NOMO-1 treated with dmso at 0.1 percent for 144 hours (cell line): ENCODE measurements around the gene STAC3.

Experiments
- DNase-seq: peaks from one replicate; lab custom pipeline; 2025; ENCODE audit not compliant: unreplicated experiment; lab: John Stamatoyannopoulos, UW

Gene STAC3

DNA sequence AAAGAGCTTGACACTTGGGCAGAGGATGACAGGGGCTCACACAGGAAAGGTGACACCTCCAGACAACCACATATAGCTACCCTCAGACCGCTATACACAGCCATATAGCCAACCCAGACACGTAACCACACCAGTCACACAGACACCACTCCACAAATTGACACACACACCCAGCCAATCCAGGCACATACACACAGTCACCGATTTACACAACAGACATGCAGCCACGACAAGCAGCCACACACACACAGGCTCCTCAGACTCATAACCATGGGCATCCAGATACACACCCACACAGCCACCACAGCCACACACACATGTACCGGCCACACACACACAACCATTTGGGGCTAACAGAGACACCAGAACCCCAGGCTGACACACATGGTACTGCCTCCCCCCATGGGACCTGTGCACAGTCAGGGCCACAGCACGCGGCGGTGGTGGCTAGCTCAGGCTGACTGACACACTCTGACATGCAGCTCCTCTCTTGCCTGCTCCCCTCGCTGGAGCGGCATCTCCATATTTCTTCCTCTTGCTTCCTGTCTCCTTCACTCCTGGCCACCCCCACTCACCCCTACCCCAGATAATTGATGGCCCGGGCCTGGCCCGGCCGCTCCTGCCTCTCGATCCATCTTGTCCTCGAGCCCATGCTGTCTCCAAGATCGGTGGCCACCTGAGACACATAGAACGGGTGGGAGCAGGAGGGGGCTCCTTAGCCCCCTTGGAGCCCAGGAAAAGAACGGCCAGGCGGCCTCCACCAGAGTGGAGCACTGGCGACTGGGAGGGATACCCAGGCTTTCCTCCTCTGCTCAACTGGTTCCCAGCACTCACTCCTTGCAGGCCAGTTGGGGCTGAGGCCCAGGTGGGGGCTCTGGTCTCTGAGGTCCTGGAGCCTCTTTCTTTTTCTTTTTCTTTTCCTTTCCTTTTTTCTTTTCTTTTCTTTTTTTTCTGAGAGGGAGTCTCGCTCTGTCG is 27.5 kb downstream of the STAC3 start:
- no peak for DNase-seq

DNA sequence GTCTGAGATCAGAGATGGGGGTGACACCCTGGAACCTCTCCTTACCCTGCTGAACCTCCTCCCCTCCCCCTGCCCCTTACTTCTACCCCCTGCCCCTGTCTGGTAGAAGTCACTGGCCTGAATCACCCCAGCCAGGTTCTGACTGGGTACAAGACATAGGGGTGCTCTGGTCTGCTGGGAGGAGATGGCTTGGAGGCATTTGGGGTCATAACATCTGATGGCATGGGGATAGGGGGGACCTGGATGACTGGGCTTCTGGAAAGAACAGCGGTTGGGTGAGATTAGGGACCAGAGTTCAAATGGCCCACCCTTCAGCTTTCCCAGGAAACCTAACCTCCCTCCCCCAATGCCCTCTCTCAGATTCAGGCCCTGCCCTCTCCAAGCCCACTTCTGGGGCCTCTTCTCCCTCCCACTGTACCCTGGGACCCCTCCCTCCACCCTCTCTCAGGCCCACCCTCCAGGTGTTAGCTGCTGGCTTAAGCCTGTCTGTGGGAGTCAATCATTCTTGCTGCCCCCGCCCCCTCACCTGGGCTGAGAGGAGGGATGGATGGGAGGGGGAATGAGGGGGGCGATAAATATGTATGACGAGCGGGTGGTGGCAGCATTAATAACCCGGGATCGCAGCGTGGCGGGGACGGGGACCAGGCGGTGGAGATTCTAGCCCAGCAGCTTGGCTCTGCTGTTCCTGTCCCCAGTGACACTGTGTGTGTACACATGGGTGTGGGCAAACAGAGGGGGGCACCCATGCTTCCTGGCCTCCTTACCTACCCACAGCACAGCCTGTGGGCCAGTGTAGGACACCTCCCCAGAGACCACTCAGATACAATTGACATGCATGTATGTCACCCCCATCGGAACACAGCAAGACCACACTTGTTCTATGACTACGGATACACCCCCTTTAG is 28.4 kb downstream of the STAC3 start:
- DNase-seq, result no peak

DNA sequence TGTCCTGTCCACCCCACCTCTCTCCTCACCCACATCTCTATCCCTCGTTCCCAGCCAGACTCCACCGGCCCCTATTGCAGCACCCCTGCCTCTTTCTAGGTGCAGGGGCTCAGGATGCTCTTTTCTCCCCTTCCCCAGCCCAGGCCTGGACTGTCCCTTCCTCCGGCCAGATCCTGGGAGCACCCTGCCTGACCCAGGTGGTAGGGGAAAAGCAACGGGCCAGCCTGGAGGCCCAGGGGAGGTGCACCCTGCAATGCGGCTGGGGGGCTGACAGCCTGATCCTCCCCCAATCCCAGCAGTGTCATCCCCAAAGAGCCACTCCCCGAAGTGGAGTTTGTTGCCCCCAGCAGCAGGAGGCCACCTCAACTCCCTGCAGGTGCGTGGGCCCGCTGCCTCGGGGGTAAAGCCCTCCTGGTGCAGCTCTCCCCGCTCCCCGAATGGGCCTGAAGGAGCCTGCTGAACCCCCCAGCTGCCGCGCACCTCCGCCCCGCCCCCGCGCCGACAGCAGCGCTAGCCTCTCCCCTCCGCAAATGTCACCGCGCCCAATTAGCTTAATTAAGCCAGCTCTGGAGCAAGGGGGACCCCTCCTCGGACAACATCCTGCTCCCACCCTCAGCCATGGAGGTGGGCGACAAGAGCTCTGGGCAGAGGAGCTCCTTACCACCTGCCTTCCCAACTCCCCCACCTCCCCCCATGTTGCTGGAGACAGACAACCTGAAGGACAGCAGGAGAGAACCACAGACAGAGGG is 29.6 kb downstream of the STAC3 start:
- DNase-seq, result no peak

DNA sequence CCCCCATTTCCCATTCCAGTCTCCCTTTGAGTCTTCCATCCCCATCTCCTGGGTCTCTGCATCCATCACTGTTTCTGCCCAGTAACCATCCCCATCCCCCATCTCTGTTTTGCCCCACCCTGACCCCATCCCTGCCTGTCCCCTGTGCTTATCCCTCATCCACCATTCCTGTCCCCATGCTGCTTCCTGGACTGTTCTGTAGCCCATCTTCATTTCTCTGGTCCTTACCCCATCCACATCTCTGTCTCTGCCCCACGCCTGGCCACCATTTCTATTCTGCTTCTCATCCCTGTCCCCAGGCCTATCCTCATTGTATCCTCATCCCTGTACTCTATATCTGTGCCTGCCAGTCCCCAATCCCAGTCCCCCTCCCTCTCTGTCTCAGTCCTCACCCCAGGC is 30.2 kb downstream of the STAC3 start:
- DNase-seq, result no peak

DNA sequence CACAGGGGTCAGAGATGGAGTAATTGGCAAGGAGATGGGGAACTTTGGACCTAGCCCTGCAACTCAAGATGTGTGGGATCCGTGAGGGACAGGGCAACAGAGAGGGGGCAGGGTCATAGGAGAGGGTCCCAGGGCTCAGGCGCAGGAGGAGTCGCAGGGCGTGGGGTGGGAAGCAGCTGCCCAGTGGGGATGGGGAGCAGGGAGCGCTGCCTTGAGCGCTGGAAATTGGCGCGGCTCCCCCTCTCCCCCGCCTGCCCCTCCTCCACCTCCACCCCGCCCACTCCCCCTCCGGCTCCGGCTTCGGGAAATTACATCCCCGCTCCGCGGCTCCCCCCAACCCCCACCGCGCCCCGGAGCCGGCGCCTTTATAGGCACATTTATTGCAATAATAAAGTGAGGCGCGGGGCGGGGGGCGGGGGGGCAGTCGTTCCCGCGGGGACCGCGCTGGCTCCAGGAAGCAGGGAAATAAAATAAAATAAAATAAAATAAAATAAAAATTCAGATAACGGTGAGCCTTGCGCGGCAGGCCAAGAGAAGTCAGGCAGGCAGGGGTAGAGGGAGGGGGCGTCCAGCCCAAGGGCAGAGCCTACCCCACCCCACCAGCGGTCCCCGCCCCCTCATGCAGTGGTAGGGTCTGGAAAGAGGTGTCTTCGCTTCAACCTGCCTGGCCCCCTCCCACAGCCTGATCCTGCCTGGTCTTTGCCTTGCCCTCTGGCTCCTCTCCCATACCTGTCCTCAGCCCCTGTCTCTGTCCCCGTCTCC is 30.8 kb downstream of the STAC3 start:
- no peak for DNase-seq

DNA sequence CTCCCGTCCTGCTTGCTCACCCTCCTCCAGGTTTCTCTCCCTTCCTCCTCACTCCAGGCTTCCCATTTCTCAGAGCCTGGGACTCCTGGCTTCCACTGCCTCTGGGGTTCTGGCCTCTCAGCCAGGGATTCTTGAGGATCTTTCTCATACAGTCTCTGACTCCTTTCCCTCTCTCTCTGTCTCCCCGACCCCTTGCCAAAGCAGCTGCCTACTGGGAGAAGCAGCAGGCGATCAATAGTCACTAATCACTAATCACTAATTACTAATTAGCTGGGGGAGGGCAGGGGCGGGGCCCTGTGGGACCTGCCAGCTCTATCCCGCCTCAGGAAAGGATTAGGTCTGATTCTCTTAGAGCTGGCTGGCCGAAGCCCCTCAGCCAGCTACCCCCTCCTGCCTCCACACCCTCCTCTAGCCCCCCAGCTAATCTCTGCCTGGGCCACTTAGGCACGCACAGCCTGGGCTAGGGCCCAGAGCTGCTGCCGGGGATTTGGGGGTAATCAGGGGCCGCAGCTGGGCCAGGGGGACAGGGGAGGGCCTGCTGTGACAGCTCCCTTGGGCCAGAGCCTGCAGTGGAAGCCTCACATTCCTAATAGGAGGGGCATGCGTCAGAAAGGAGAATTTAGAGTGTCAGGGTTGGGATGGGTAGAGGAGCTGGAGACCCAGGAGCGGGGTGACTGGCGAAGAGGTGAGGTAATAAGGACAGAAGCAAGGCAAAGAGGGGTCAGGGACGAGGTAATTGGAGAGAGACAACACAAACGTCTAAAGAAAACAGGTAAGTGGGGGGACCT is 31.6 kb downstream of the STAC3 start:
- DNase-seq, result no peak

DNA sequence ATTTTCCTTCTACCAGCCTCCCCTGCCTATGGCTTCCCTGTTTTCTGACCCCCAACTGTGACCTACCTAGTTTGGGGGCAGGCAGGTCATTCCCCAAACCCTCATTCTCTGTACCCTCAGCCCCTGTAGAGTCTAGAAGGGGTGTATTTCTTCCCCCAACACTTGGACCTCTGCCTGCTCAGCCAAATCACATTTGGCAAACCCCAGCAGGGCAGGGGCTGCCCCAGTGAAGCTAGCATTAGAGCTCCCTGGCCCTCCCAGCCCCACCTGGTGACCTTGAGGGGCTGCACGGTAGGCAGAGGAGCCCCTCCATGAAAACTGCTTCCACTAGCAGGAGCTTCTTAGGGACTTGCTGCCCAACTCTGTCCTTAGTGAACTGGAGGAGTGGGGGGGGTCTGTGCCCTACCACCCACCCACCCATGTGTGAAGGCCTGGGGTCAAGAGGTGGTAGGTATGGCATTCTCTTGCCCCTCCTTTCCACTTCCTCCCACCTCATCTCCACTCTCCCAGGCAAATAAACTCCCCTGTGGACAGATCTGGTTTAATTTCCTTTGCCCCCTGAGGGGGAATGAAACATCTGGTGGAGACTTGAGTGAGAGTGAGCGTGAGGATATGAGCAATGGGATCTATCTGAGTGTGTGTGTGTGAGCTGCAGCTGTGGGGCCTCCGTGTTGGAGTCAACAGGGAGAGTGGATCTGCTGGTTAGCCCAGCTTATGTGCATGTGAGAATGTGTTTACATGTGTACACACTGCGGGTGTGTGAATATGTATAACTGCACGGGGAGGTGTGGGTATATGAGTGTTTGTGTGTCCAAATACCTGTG is 32.7 kb downstream of the STAC3 start:
- no peak for DNase-seq

DNA sequence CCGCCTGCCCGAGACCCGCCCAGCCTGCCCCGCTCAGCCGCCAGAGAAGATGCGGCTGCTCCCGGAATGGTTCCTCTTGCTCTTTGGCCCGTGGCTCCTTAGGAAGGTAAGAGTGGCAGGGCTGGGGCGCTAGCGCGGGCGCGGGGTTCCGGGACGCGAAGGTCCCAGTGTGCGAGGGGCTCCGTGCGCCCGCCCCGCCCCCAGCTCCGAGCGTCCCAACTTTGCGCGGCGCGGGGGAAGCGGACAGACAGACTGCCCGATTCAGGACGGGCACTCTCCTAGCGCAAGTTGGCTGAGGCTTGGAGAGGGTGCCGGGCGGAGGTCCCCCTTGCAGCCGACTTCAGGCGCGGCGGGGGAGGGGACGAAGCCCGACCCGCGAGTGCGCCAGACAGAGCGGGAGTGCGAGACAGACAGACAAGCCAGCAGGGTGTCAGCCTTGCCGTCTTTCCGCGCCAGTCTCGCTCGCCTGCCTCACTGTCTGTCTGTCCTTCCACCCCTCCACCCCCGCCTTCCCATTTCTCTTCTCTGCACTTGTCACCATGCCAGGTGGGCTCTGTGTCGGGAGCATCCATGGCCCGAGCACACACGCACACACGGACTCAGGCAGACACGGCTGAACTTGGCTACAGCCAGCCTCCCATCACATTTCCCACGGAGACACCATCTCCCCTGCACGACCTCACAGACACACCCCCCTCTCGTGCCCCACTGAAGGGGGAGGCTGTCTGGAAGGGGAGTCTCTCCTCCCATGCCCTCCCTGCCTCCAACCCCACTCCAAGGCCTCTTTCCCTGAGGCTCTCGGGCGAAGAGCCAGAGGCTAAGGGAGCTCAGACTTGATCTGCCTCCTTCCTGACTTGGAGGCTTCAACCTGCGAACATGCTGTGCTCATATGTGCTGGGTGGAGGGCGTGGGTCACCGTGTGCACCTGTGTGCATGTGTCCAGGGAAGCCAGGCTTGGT is 33.8 kb downstream of the STAC3 start:
- no peak for DNase-seq

DNA sequence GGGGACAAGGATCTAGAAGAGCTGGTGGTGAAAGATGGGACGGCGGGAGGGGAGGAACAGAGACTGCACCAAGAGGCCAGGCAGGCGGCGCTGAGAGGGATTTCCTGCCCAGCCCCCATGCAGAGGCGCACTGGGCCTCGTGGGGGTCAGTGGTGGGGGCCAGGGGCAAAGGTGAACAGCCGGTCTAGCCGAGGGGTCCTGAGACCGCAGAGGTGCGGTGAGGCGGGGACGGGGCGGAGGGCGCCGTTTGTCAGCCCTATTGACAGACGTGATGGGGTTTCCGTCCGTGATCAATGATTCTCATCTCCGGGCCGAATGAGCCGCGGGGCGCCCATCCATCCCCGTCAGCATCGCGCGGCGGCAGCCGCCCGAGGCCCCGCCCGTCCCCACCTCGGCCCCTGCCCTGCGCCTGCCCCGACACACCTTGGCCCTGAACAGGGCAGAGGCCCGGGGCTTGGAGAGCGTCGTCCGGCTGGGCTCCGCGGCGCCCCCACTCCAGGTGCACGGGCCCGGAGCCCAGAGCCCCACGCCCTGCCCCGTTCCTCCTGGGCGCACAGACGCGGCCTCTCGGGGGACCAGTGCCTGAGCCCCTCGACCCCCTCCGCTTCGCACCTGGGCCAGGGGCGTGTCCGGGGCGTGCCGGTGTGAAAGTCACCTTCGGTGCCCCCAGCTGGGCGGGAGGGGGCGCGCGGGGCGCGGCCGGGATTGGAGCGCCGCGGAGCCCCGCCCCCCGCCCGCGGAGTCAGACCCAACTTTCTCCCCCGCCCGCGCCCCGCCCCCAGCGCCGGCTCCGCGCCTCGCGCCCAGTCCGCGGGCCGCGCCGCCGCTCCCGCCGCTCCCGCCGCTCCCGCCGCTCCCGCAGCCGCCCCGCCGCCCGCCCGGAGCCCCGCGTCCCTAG is 34.7 kb downstream of the STAC3 start, which contains the start of gene NXPH4:
Gene NXPH4, plus strand, starts transcription at position 781 of the 898 bp plus-strand sequence. CDS start 176 bp downstream, outside the sequence.
- DNase-seq, result no peak

DNA sequence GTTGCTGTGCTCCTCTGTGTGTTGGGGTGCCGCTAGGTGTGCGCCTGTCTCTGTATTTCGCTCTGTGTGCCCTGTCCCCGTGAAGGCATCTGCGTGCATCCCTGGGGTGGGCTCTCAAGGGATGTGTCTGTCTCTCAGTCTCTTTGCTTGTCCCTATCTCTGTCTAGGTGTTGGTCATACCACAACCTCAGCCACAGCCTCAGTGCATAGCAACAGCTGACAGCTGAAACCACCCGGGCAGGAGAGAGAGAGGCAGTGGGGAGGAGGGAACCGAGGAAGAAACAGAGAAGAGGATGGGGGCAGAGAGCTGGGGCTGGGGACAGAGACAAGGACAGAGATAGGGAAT is 35.3 kb downstream of the STAC3 start:
- no peak for DNase-seq

DNA sequence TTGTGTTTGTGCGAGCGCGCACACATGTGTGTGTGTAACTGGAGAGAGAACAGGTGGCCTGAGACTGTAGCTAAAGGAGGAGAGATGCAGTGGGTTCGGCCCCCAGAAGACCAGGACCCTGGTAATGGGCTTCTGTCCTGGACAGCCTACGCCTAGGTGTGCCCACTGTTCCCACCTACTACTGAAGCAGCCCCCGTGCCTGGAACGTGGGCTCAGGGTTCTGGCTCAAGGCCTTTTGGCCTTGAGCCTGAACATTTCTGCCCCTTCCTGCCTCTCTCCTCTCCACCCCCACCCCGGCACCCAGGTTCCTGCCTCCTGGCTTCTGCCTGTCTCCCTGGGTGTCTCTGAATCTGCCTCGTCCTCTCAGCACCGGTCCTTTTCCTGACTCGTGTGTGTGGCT is 35.9 kb downstream of the STAC3 start:
- DNase-seq, result no peak

DNA sequence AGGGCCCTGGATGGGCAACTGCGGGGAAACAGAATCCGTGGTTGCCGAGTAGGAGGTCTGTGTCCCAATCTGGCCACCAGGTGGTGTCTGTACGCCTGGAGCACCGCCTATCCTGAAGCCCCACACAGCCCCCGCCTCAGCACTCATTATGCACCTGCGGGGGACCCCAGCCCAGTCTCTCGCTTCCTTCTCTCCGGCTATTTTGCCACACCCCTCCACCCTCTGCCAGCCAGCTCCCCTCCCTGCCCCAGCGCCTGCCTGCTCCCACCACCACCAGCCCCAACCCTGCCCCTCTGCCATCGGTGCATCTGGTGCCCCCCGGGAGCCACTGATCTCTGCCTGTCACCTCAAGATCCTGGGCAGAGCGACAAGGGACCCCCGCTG is 36.6 kb downstream of the STAC3 start:
- peak; percentile 50 for DNase-seq

DNA sequence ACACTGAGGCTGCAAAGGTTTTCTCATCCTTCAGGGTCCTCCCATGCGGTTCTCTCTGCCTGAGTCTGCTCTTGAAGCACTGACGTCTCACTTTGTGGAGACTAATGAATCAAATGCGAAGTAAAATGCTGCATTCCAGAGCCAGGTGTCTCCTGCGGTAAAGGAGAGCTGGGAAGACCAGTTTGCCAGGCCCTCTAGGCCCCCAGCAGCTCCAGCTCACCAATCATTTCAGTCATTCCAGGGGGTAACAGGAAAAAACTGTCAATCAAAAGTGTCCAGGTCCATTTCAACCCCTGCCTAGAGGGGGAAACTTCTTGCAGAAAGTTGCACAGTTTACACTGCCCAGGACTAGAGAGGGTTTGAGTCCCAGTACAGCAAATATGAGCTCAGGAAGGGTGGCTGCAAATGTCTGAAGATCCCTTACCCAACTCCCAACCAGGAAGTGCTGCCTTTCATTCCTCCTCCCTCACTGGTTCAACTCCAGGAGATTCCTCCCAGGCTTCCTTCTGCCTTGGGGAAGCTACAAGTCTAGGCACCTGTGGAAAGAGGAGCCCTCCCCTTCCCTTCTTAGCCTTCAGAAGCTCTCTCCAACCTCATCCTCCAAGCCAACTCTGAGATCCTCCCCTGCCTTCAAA is 37.1 kb downstream of the STAC3 start:
- DNase-seq, result no peak

DNA sequence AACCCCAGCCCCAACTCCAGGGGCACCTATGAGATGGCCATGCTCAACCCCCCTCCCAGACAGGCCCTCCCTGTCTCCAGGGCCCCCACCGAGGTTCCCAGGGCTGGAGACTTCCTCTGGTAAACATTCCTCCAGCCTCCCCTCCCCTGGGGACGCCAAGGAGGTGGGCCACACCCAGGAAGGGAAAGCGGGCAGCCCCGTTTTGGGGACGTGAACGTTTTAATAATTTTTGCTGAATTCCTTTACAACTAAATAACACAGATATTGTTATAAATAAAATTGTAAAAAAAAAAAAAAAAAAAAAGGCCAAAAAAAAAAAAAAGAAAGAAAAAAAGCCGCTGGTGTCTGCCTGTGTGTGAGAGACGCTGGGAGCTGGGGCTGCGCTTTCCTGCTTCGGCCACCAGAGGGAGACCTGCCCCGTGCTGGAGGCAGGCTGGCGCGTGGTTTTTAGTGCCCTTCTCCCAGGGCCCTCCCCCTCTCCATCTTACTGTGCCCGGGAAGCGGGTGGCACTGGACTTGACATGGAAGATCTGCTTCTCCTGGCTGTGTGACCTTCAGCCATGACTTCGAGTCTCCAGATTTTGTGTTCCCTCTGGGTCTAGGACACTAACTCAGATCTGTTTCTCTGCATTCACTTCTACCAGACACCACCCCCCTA is 37.8 kb downstream of the STAC3 start:
- DNase-seq, result peak; percentile 41

DNA sequence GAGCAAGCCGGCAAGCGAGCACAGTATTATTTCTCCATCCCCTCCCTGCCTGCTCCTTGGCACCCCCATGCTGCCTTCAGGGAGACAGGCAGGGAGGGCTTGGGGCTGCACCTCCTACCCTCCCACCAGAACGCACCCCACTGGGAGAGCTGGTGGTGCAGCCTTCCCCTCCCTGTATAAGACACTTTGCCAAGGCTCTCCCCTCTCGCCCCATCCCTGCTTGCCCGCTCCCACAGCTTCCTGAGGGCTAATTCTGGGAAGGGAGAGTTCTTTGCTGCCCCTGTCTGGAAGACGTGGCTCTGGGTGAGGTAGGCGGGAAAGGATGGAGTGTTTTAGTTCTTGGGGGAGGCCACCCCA is 38.3 kb downstream of the STAC3 start:
- DNase-seq, result no peak
